Fibroblast of lung (primary cell): ENCODE results near the gene ADGRV1.

Experiments used
- EZH2 ChIP-seq: IDR thresholded peaks from 2 replicates; pipeline ENCODE4 v1.5.1; 2012; ENCODE audit warnings: low read length, control low read depth, mild to moderate bottlenecking; ENCODE audit errors: missing control alignments
- TF ChIP-seq, protein P1 (sequence below), 2 donors: IDR thresholded peaks in 1 of 2; conservative IDR thresholded peaks in 1 of 2; 1 replicate in 1 of 2; 2 replicates in 1 of 2; pipeline ENCODE4 v1.5.1; 2011 to 2012; ENCODE audit warnings: low read length in 2 of 2, control low read depth in 1 of 2, inconsistent platforms in 1 of 2, low read depth in 1 of 2, mild to moderate bottlenecking in 1 of 2

- TF ChIP-seq, protein P1, sequence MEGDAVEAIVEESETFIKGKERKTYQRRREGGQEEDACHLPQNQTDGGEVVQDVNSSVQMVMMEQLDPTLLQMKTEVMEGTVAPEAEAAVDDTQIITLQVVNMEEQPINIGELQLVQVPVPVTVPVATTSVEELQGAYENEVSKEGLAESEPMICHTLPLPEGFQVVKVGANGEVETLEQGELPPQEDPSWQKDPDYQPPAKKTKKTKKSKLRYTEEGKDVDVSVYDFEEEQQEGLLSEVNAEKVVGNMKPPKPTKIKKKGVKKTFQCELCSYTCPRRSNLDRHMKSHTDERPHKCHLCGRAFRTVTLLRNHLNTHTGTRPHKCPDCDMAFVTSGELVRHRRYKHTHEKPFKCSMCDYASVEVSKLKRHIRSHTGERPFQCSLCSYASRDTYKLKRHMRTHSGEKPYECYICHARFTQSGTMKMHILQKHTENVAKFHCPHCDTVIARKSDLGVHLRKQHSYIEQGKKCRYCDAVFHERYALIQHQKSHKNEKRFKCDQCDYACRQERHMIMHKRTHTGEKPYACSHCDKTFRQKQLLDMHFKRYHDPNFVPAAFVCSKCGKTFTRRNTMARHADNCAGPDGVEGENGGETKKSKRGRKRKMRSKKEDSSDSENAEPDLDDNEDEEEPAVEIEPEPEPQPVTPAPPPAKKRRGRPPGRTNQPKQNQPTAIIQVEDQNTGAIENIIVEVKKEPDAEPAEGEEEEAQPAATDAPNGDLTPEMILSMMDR (conservative IDR thresholded peaks at IDR 0.05 in 1 of 2, IDR thresholded peaks at IDR 0.05 in 1 of 2; ENCODE audit: low read depth in 1 of 2, low read length in 2 of 2), result no peak
- no peak for TF ChIP-seq EZH2
These were observed 265.8 kb downstream of the ADGRV1 start for GRCh38 chr5:90824436-90824835.
